ENCODE measurements around the gene MGAT3.

MGAT3 gene

DNA sequence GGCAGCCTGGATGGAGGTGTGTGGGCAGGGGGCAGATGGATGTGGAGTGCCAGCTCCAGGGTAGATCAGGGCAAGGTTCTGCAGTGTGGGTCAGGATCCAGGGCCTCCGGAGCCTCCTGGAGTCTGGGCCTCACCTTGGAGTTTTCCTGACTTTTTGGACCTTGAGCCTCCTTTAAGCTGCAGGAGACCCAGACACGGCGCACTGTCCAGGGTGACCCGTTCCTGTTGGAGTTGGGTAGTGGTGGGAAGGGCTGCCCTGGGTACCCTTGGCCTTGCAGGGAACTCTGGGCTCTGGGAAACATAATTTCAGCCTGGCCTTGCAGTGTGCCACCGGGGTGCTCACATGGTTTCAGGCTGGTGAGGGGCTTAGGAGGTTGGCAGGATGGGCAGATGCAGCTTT, 17.0 kb downstream of the MGAT3 start:
- DNase-seq: no peak

DNA sequence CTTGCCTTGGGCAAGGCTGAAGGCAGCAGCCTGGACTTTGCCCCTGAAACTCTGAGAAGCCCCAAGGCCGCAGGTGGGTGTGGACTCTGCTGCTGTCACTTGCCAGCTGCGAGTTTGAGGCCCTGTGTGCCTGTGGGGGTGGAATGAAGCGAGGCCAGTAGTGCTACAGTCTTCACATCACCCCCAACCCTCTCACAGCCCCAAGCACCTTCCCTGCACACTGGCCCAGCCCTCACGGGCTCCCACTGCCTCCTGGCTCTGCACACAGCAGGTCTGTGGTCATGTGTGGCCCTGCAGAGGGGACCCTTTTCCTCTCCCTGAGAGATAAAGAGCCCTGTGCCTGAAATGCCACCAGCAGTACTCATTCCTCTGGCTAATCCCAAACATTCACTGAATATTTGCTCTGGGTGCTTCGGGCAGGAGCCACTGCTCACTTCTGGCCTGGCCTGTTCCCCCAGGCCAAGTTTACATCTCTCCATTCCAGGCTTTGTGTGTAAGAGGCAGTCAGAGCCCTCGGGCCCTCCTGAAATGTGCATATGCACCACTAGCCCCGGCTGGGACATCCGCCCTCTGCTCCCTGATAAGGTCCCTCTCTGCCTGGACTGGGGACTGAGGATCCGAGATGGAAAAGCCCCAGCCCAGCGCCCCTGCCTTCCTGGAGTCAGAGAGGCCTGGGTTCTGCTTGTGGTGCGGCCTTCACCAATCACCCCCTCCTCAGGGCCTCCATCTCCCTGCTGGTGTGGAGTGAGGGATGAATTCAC, 17.7 kb downstream of the MGAT3 start:
- DNase-seq: no peak

- DNase-seq: no peak
Measured at GRCh38 chr22:39475337-39475736, 18.5 kb downstream of the MGAT3 start.

DNA sequence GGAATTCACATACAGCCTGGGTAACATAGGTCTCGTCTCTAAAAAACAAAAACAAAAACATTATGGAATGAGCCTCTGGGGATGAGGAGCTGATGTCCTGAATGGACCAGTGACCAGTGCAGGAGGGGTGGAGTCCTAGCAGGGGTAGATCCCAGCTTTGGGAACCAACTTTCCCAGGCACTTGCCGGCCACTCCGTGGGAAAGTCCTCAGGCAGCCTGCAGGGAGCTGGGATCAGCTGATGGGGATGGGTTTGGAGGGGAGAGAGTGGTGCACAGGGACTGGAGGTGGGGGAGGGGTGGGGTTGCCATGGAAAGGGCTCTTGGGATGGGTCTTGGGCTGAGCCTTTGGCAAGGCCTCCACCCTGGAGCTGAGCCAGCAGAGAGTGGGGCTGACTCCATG, 19.1 kb downstream of the MGAT3 start:
- no peak for DNase-seq

- DNase-seq: no peak
Measured at GRCh38 chr22:39476664-39477063, 19.9 kb downstream of the MGAT3 start.

DNA sequence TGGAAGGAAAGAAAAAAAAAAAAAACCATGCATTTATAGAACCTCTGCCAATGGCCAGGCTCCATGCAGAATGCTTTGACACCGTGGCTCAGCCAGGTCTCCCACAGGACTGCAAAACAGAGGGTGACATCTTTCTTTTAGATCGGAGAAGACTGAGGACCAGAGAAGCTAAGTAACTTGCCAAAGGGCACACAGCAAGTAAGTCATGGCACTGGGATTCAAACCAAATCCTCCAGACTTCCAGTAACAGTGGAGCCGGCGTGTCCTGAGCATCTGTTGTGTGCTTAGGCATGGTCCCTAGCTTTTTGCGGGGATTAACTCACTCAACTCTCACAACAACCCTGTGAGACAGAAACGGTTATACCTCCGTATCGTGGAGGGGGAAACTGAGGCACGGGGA, 20.7 kb downstream of the MGAT3 start:
- DNase-seq: no peak

DNA sequence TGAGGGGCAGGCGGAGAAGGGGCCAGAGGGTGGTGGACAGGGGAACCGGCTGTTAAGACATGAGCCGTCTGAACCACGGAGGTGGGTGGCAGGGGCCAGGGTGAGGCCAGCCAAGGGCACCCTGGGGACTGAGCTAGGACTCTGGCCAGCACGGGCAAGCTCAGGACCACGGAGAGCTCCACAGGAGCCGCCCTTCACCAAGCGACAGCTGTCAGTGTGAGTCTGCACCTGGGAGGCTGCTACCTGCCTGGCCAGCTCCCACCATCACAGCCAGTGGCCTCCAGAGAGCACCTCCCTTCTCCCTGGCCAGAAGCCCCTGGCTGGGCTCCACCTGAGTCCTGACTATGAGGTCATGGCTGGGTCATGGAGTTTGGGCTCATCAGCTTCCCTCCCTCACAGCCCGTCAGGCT, 21.6 kb downstream of the MGAT3 start:
- DNase-seq: no peak

GRCh38 chr22:39479254-39479653, 22.4 kb downstream of the MGAT3 start:
- no peak for DNase-seq

GRCh38 chr22:39480557-39480956, 23.7 kb downstream of the MGAT3 start:
- DNase-seq: no peak

DNA sequence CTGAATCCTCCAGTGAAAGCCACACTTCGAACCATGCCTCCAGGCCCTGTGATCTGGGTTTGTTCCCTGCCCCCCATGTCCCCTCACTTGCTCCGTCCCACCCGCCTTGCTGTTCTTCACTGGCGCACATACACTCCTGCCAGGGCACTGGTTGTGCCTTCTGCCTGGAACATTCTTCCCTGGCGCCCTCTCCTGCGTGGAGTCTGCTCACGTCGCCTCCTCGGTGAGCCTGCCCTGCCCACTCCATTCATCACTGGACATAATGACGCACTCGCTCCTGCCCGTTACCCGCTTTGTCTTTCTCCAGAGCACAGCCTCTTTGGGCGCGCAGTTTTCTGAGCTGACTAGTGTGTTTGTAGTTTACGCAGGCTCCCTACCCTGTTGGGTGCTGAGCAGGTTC, 24.2 kb downstream of the MGAT3 start:
- no peak for DNase-seq

DNA sequence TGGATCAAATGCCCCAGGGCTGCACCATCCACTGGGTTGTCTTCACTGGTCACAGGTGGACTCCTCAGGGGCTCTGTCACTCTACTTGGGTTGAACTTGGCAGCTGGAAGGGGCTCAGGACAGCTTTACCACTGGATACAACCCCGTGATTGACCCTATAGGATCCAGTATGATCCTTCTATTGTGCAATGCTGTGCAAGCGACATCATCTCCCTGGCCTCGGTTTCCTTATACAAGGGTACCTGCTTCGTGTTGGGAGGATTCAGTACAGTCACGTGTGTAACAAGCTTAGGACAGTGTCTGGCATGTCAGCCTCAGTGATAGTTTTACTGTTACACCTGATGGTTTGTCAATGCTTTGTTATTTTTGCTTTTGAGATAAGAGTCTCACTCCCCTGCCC, 24.8 kb downstream of the MGAT3 start:
- DNase-seq: no peak

DNA sequence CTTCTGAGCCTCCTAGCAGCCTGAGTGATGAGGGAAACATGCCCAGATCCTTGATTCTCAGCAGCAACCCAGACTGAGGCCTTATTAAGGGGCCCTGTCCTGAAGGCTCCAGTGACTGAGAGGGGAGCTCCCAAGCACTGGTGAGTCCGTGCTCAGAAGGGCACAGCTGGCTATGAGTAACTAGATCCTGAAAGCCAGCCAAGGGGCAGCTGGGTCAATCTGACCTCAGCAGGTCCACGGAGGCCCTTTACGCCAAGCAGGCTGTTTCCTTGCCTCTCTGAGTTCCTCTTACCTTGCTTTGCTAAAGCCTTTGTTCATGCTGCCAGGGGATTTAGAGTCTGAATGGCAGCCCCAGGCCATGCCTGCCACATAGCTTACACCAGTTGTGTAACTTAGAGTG, 26.0 kb downstream of the MGAT3 start:
- no peak for DNase-seq

GRCh38 chr22:39486951-39487825, 30.4 kb downstream of the MGAT3 start:
- DNase-seq: no peak

- DNase-seq: no peak
Measured at GRCh38 chr22:39487826-39488520, 31.2 kb downstream of the MGAT3 start.

GRCh38 chr22:39488563-39489083, 31.8 kb downstream of the MGAT3 start:
- DNase-seq: no peak

GRCh38 chr22:39489094-39490068, 32.6 kb downstream of the MGAT3 start:
- DNase-seq: no peak

DNA sequence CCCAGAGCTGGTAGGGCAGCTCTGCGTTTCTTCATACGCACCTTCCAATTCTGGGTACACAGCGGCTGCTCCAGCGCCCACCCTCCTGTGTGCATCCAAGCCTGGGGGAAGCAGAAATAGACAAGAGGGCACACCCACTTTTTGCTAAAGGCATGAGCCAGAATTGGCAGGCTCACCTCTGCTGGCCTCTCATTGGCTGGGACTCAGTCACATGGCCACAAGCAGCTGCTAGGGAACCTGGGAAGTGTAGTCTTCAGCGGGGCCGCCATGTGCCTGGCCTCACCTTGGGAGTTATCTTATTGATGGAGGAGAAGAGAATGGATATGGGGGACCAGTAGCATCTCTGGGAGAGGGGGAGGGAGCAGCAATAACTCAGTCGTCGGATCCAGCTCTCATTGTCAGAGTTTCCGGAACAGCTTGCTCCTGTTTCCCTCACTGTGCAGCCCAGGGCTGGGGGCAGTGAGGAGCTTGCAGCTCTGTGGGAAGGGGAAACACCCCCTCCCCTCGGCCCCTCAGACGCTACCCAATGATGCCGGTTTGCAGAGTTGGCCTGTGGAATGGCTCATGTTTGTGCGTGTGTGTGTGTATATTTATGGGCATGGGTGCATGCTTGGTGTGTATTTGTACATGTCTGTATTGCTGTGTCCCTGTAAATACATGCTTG, 33.5 kb downstream of the MGAT3 start:
- DNase-seq: peak; percentile 73

DNA sequence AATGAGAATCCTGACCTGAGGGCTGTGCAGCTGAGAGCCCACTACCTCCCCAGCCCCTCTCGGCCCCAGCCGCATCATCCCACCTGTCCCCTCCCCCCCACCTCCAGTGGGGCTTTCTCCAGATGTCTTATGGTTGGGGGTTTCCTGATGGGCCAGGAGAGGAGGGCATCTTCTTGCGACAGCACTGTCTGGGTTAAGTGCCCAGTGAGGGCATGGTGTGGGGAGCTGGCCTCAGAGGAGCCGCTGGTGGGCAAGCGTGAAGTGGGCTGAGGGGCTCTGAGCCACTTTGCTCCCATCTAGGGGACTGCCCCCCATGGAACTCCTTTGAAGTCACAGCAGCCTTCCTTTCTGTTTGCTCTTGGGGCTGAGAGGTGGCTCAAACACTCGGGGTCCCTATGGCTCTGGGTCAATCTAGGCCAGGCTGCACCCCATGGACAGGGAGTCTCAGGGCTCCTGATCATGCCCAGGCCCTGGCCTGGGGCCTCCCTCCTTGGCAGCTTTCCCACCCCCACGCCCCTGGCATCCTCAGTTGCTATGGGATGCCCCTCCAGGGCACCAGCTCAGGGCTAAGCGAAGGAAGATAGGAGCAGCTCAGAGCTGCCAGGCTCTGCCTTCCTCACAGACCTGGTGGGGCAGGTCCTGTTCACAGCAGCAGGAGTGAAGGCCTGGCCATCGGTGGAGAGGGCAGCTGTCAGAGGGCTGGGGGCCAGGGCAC, 34.3 kb downstream of the MGAT3 start:
- no peak for DNase-seq

DNA sequence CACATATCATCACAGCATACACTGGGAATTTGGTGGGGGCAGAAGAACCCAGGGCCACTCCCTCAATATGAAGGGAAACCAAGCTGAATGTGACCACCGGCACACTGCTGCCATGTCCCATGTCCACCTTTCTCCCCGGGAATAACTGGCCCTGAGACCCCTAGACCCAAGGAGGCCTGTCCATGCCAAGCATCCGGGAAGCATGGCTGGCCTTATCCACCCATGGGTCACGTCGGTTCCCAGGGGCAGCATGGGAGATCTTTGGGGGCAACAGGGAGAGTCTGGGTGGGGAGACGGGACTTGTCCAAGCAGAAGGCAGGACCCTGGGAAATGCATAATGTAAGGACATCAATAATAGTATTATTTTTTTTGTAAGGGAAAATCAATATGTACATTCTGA, 34.9 kb downstream of the MGAT3 start:
- DNase-seq: no peak

DNA sequence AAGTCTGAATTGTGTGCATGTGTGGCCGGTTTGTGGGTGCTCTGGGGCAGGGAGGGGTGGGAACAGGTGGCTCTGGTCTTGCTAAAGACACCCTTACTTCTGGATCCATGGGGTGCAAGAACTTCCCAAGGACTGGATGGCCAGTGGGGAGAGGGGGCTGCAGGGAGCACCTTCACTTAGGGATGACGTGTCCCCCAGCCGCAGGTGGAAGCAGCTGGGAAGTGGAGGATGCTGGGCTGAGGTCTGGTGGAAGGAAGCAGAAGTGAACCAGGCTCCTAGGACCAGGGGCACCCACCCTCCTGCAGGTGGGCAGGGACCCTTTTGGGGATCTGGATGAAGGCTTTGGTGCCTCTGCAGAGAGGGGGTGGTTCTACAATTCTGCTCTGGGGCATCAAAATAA, 35.4 kb downstream of the MGAT3 start:
- no peak for DNase-seq

DNA sequence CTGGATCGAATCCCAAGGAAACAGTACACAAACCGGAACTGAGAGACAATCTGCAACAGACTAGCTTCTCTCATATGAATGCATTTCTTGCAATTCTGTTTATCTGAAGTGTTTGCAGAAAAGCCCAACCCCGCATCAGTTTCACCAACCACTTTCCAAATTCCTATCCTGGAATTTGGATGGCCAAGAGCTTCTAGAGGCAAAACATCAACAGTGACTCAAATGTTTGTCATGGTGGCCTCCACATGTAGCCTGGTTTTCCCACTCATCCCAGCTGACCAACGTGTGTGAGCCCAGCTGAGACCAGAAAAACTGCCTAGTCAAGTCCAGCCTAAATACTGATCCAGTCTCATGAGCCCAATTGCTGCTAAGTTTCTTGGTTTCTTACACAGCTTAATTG, 36.9 kb downstream of the MGAT3 start:
- DNase-seq: no peak

Measured in effector CD4-positive, alpha-beta T cell (primary cell).